ENCODE results near the gene AGAP3.

AGAP3 gene

GRCh38 chr7:151065516-151065915 is 20.8 kb upstream of the AGAP3 start:
- WGBS (ENCODE audit: insufficient coverage) = 98% methylated on average over 12 of the region's 14 CpGs
- Histone ChIP-seq H3K36me3 (ENCODE audit: control insufficient read depth in 4 of 4, insufficient read depth in 4 of 4, low read length in 3 of 4) (peaks cover 6 to 71% (median 58%) of the 10 kb centered on the region in 4 experiments), H3K4me3 (ENCODE audit: control insufficient read depth in 1 of 7, extremely low read depth in 1 of 7, insufficient read depth in 4 of 7, low read depth in 2 of 7, low read length in 6 of 7) (no peak overlapping the region), H3K4me1 (ENCODE audit: control extremely low read depth in 1 of 4, control insufficient read depth in 4 of 4, insufficient read depth in 4 of 4, low read length in 3 of 4) (peaks cover 0 to 12% (median 9%) of the 10 kb centered on the region in 4 experiments), H3K9me3 (ENCODE audit: control extremely low read depth in 1 of 5, control insufficient read depth in 4 of 5, insufficient read depth in 2 of 5, low read depth in 1 of 5, low read length in 4 of 5) (no peaks in the 10 kb centered on the region), H3K27me3 (replicated peaks in 2 of 5; ENCODE audit: control insufficient read depth in 4 of 5, insufficient read depth in 5 of 5, low read length in 4 of 5) (no peaks in the 10 kb centered on the region), H3K27ac (ENCODE audit: insufficient read depth in 1 of 2, low read depth in 1 of 2, low read length in 2 of 2, poor library complexity in 1 of 2, severe bottlenecking in 2 of 2) (no peak overlapping the region)
- ChIA-PET CTCF (interaction anchor here (0.8 to 1.5 kb wide), 3 partner anchors 11 to 28 kb away, joined by 3 read pairs; no protein-coding TSS in a partner anchor), POLR2A (no interaction called here)
- DNase-seq = no peak

GRCh38 chr7:151066273-151066974 is 19.9 kb upstream of the AGAP3 start:
- no peak for DNase-seq
- no peak overlapping the region for H3K27ac ChIP-seq (ENCODE audit: insufficient read depth in 1 of 2, low read depth in 1 of 2, low read length in 2 of 2, poor library complexity in 1 of 2, severe bottlenecking in 2 of 2)
- CTCF ChIA-PET = interaction anchor here (0.8 to 3.1 kb wide), 5 partner anchors 10 to 48 kb away, joined by 3 to 24 read pairs (median 3); no protein-coding TSS in a partner anchor
- 98% methylated on average over 36 of the region's 39 CpGs for WGBS (ENCODE audit: insufficient coverage)
- no peaks in the 10 kb centered on the region for H3K9me3 ChIP-seq (ENCODE audit: control extremely low read depth in 1 of 5, control insufficient read depth in 4 of 5, insufficient read depth in 2 of 5, low read depth in 1 of 5, low read length in 4 of 5)
- H3K27me3 ChIP-seq (replicated peaks in 2 of 5; ENCODE audit: control insufficient read depth in 4 of 5, insufficient read depth in 5 of 5, low read length in 4 of 5) = no peaks in the 10 kb centered on the region
- H3K4me3 ChIP-seq (ENCODE audit: control insufficient read depth in 1 of 7, extremely low read depth in 1 of 7, insufficient read depth in 4 of 7, low read depth in 2 of 7, low read length in 6 of 7) = no peak overlapping the region
- POLR2A ChIA-PET = no interaction called here
- H3K4me1 ChIP-seq (ENCODE audit: control extremely low read depth in 1 of 4, control insufficient read depth in 4 of 4, insufficient read depth in 4 of 4, low read length in 3 of 4) = peaks cover 0 to 3% (median 0%) of the 10 kb centered on the region in 4 experiments
- peaks cover 6 to 80% (median 63%) of the 10 kb centered on the region in 4 experiments for H3K36me3 ChIP-seq (ENCODE audit: control insufficient read depth in 4 of 4, insufficient read depth in 4 of 4, low read length in 3 of 4)

- Histone ChIP-seq H3K27ac (ENCODE audit: insufficient read depth in 1 of 2, low read depth in 1 of 2, low read length in 2 of 2, poor library complexity in 1 of 2, severe bottlenecking in 2 of 2) (no peak overlapping the region), H3K4me3 (ENCODE audit: control insufficient read depth in 1 of 7, extremely low read depth in 1 of 7, insufficient read depth in 4 of 7, low read depth in 2 of 7, low read length in 6 of 7) (no peak overlapping the region), H3K9me3 (ENCODE audit: control extremely low read depth in 1 of 5, control insufficient read depth in 4 of 5, insufficient read depth in 2 of 5, low read depth in 1 of 5, low read length in 4 of 5) (no peaks in the 10 kb centered on the region), H3K27me3 (replicated peaks in 2 of 5; ENCODE audit: control insufficient read depth in 4 of 5, insufficient read depth in 5 of 5, low read length in 4 of 5) (no peaks in the 10 kb centered on the region), H3K4me1 (ENCODE audit: control extremely low read depth in 1 of 4, control insufficient read depth in 4 of 4, insufficient read depth in 4 of 4, low read length in 3 of 4) (no peaks in the 10 kb centered on the region), H3K36me3 (ENCODE audit: control insufficient read depth in 4 of 4, insufficient read depth in 4 of 4, low read length in 3 of 4) (peaks cover 8 to 80% (median 68%) of the 10 kb centered on the region in 4 experiments)
- POLR2A ChIA-PET = no interaction called here
- no peak for DNase-seq
- CTCF ChIA-PET = interaction anchor here (0.6 to 3.1 kb wide), 8 partner anchors 10 to 56 kb away, joined by 3 to 24 read pairs (median 4); no protein-coding TSS in a partner anchor
- WGBS (ENCODE audit: insufficient coverage) = 97% methylated on average over 9 of the region's 12 CpGs
These were observed 18.1 kb upstream of the AGAP3 start for GRCh38 chr7:151068069-151068773.

- CTCF ChIA-PET = interaction anchor here (0.6 to 3.1 kb wide), 2 partner anchors 8 to 11 kb away, joined by 5 to 24 read pairs; partner anchors contain the start of gene FASTK
These were observed 16.3 kb upstream of the AGAP3 start for GRCh38 chr7:151069841-151070573.

GRCh38 chr7:151070574-151070960 is 15.7 kb upstream of the AGAP3 start:
- CTCF ChIA-PET = interaction anchor here (0.6 to 1.1 kb wide), 2 partner anchors 10 to 36 kb away, joined by 3 to 5 read pairs; partner anchors contain the start of gene FASTK
- no peaks in the 10 kb centered on the region for H3K4me1 ChIP-seq (ENCODE audit: control extremely low read depth in 1 of 4, control insufficient read depth in 4 of 4, insufficient read depth in 4 of 4, low read length in 3 of 4)
- peaks cover 10 to 83% (median 71%) of the 10 kb centered on the region in 4 experiments for H3K36me3 ChIP-seq (ENCODE audit: control insufficient read depth in 4 of 4, insufficient read depth in 4 of 4, low read length in 3 of 4)
- no peaks in the 10 kb centered on the region for H3K9me3 ChIP-seq (ENCODE audit: control extremely low read depth in 1 of 5, control insufficient read depth in 4 of 5, insufficient read depth in 2 of 5, low read depth in 1 of 5, low read length in 4 of 5)
- H3K27ac ChIP-seq (ENCODE audit: insufficient read depth in 1 of 2, low read depth in 1 of 2, low read length in 2 of 2, poor library complexity in 1 of 2, severe bottlenecking in 2 of 2) = no peak overlapping the region
- H3K4me3 ChIP-seq (ENCODE audit: control insufficient read depth in 1 of 7, extremely low read depth in 1 of 7, insufficient read depth in 4 of 7, low read depth in 2 of 7, low read length in 6 of 7) = no peak overlapping the region
- POLR2A ChIA-PET = interaction anchor here (0.5 kb wide), 1 partner anchor 20 kb away, joined by 4 read pairs; no protein-coding TSS in a partner anchor
- H3K27me3 ChIP-seq (replicated peaks in 2 of 5; ENCODE audit: control insufficient read depth in 4 of 5, insufficient read depth in 5 of 5, low read length in 4 of 5) = no peaks in the 10 kb centered on the region
- no peak for DNase-seq
- WGBS (ENCODE audit: insufficient coverage) = 97% methylated on average over 7 of the region's 15 CpGs

More at GRCh38 chr7:151069841-151070573, 16.3 kb upstream of the AGAP3 start:
- Histone ChIP-seq H3K27me3 (replicated peaks in 2 of 5; ENCODE audit: control insufficient read depth in 4 of 5, insufficient read depth in 5 of 5, low read length in 4 of 5) (no peaks in the 10 kb centered on the region), H3K27ac (ENCODE audit: insufficient read depth in 1 of 2, low read depth in 1 of 2, low read length in 2 of 2, poor library complexity in 1 of 2, severe bottlenecking in 2 of 2) (no peak overlapping the region), H3K4me3 (ENCODE audit: control insufficient read depth in 1 of 7, extremely low read depth in 1 of 7, insufficient read depth in 4 of 7, low read depth in 2 of 7, low read length in 6 of 7) (no peak overlapping the region), H3K9me3 (ENCODE audit: control extremely low read depth in 1 of 5, control insufficient read depth in 4 of 5, insufficient read depth in 2 of 5, low read depth in 1 of 5, low read length in 4 of 5) (no peaks in the 10 kb centered on the region), H3K36me3 (ENCODE audit: control insufficient read depth in 4 of 4, insufficient read depth in 4 of 4, low read length in 3 of 4) (peaks cover 8 to 83% (median 71%) of the 10 kb centered on the region in 4 experiments), H3K4me1 (ENCODE audit: control extremely low read depth in 1 of 4, control insufficient read depth in 4 of 4, insufficient read depth in 4 of 4, low read length in 3 of 4) (no peaks in the 10 kb centered on the region)
- DNase-seq = no peak
- POLR2A ChIA-PET = interaction anchor here (0.5 kb wide), 1 partner anchor 21 kb away, joined by 4 read pairs; no protein-coding TSS in a partner anchor
- 97% methylated on average over 14 of the region's 17 CpGs for WGBS (ENCODE audit: insufficient coverage)

GRCh38 chr7:151071032-151071866 is 15.0 kb upstream of the AGAP3 start:
- ChIA-PET POLR2A (no interaction called here), CTCF (interaction anchor here (0.8 to 8.5 kb wide), 5 partner anchors 9 to 44 kb away, joined by 3 to 64 read pairs (median 3); partner anchors contain the start of genes CDK5, FASTK and SLC4A2)
- 99% methylated on average over 35 of the region's 39 CpGs for WGBS (ENCODE audit: insufficient coverage)
- Histone ChIP-seq H3K27me3 (replicated peaks in 2 of 5; ENCODE audit: control insufficient read depth in 4 of 5, insufficient read depth in 5 of 5, low read length in 4 of 5) (no peaks in the 10 kb centered on the region), H3K4me3 (ENCODE audit: control insufficient read depth in 1 of 7, extremely low read depth in 1 of 7, insufficient read depth in 4 of 7, low read depth in 2 of 7, low read length in 6 of 7) (no peak overlapping the region), H3K36me3 (ENCODE audit: control insufficient read depth in 4 of 4, insufficient read depth in 4 of 4, low read length in 3 of 4) (peaks cover 10 to 83% (median 73%) of the 10 kb centered on the region in 4 experiments), H3K27ac (ENCODE audit: insufficient read depth in 1 of 2, low read depth in 1 of 2, low read length in 2 of 2, poor library complexity in 1 of 2, severe bottlenecking in 2 of 2) (no peak overlapping the region), H3K4me1 (ENCODE audit: control extremely low read depth in 1 of 4, control insufficient read depth in 4 of 4, insufficient read depth in 4 of 4, low read length in 3 of 4) (no peaks in the 10 kb centered on the region), H3K9me3 (ENCODE audit: control extremely low read depth in 1 of 5, control insufficient read depth in 4 of 5, insufficient read depth in 2 of 5, low read depth in 1 of 5, low read length in 4 of 5) (no peaks in the 10 kb centered on the region)
- no peak for DNase-seq
